Hepatocyte (in vitro differentiated cells): ENCODE data around the gene GRIK4.

ENCODE experiments used
- CTCF ChIP-seq: fragments of 200-600 bp; sonication (generic); IDR thresholded peaks from 2 replicates; pipeline ENCODE4 v1.5.1; 2016; ENCODE audit warnings: antibody characterized with exemption, mild to moderate bottlenecking; ENCODE audit not compliant: poor library complexity
- EZH2 ChIP-seq: fragments of 200-600 bp; sonication (generic); IDR thresholded peaks from 2 replicates; pipeline ENCODE4 v1.6.1; 2016; ENCODE audit warnings: antibody characterized with exemption, mild to moderate bottlenecking, borderline replicate concordance
- EZH2phosphoT487 ChIP-seq: fragments of 200-600 bp; sonication (generic); IDR thresholded peaks from one replicate; pipeline ENCODE4 v1.6.1; 2018; ENCODE audit warnings: antibody characterized with exemption, mild to moderate bottlenecking, low read depth, moderate library complexity; ENCODE audit not compliant: unreplicated experiment, severe bottlenecking

DNA sequence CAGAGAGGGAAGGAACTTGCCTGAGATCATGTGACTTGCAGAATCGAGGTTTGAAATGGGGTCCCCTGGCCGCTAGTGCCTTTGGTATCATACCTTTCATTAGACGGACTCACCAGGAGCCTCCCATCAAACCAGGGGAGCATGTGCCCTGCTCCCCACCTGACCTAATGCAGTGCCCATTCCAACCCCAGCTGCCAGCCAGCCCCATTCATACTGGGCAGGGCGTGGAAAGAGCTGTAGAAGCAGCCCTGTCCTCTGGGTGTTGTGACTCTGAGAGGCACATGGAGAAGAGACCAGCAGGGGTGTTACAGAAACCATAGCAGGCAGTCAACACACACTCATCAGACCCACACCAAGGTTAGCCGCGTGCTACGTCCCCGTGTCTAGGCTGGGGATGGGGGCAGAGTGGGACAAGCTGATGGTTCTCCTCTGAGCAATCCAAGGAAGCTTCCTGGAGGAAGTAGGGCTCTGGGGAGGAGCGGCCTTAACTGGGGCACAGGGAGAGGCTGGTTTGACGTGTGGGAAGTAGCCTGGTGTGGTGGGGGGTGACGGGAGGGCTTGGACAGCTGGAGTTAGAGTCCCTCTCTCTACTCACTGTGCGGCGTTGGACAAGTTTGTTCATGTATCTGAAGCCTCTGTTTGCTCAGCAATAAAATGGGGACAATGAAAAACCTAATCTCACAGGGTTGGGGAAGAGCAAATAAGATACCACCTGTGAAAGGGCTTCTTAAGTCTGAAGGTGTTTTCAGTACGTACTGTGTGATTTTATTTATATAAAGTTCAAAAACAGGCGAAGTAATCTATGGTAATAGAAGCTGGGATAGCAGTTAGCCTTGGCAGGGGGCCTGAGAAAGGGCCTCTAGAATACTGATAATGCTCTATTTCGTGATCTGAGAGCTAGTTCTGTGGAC is 14.0 kb downstream of the GRIK4 start:
- no peak for TF ChIP-seq CTCF
- TF ChIP-seq EZH2phosphoT487, result peak; percentile 86
- TF ChIP-seq EZH2, result no peak
